Nephron (organoid): ENCODE results near the gene HMGB4.

Experiments
- H3K27ac Mint-ChIP-seq, 3 experiments: 2 replicates each; pipeline ENCODE4 v1.8.0; 2020; ENCODE audit warnings: mixed read lengths in 3 of 3, mild to moderate bottlenecking in 2 of 3, moderate library complexity in 1 of 3
- H3K27me3 Mint-ChIP-seq: 2 replicates; pipeline ENCODE4 v1.8.0; 2021; ENCODE audit warnings: low read depth, mild to moderate bottlenecking, moderate library complexity, mixed read lengths
- H3K36me3 Mint-ChIP-seq: 2 replicates; pipeline ENCODE4 v1.8.0; 2020; ENCODE audit warnings: low read depth, mixed read lengths
- H3K4me1 Mint-ChIP-seq: 2 replicates; pipeline ENCODE4 v1.8.0; 2020; ENCODE audit warnings: mixed read lengths
- H3K4me3 Mint-ChIP-seq, 3 experiments: 2 replicates each; pipeline ENCODE4 v1.8.0; 2020; ENCODE audit warnings: mild to moderate bottlenecking in 3 of 3, mixed read lengths in 3 of 3, moderate library complexity in 2 of 3
- H3K9me3 Mint-ChIP-seq: 2 replicates; pipeline ENCODE4 v1.8.0; 2020; ENCODE audit warnings: mixed read lengths
- TF ChIP-seq, protein P1 (sequence below), 3 experiments: fragments of 200-600 bp; sonication (generic); IDR thresholded peaks; one replicate each; pipeline ENCODE4 v1.5.0; 2021; ENCODE audit warnings: antibody characterized with exemption in 3 of 3; ENCODE audit not compliant: unreplicated experiment in 3 of 3

The HMGB4 gene

DNA sequence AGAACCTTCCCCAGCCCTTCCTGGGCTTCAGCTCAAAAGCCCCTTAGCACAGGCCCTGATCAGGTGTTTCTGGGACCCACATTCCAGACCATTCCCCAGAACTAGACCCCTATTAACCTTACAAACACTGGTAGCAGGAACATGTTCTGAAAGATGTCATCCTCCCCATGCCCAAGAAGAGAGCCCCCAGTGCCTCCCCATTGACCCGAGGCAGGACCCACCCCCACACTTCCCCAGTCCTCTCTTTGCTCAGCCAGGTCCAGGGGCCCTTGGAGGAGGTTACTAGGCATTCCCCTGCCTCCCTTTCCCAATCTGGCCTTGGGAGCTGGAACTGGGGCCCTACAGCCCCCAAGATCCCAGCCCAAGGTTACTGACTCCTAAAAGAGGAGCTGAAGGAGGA lies 38.9 kb upstream of the HMGB4 start:
- Mint-ChIP-seq H3K36me3 (no peaks in the 10 kb centered on the region), H3K4me1 (no peaks in the 10 kb centered on the region), H3K27ac (no peak overlapping the region), H3K9me3 (peaks cover 10% of the 10 kb centered on the region), H3K4me3 (no peak overlapping the region), H3K27me3 (peaks cover 12% of the 10 kb centered on the region)
- TF ChIP-seq, protein P1, sequence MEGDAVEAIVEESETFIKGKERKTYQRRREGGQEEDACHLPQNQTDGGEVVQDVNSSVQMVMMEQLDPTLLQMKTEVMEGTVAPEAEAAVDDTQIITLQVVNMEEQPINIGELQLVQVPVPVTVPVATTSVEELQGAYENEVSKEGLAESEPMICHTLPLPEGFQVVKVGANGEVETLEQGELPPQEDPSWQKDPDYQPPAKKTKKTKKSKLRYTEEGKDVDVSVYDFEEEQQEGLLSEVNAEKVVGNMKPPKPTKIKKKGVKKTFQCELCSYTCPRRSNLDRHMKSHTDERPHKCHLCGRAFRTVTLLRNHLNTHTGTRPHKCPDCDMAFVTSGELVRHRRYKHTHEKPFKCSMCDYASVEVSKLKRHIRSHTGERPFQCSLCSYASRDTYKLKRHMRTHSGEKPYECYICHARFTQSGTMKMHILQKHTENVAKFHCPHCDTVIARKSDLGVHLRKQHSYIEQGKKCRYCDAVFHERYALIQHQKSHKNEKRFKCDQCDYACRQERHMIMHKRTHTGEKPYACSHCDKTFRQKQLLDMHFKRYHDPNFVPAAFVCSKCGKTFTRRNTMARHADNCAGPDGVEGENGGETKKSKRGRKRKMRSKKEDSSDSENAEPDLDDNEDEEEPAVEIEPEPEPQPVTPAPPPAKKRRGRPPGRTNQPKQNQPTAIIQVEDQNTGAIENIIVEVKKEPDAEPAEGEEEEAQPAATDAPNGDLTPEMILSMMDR (IDR thresholded peaks at IDR 0.05; ENCODE audit: unreplicated experiment in 3 of 3), result no peak

DNA sequence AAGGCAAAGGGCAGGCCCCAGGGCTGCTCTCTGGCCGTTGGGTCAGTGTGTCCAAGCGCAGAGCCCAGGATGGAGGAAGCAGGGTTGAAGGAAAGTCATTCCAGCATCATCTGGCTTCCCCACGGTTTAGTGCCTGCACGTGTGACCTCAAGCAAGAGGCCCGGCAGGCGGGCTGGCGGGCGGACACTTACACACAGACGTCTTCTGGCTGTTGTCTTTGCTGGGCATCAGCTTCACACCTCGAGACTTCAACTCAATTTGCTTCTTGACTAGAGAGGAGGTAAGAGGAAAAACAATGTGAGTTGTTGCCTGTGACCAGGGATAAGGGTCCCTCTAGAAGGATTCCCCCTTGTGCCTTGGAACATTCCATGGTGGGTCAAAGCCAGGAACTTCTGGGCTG lies 38.4 kb upstream of the HMGB4 start:
- Mint-ChIP-seq H3K27me3 (peaks cover 8% of the 10 kb centered on the region), H3K27ac (no peak overlapping the region), H3K4me1 (no peaks in the 10 kb centered on the region), H3K9me3 (peaks cover 10% of the 10 kb centered on the region), H3K36me3 (no peaks in the 10 kb centered on the region), H3K4me3 (no peak overlapping the region)
- TF ChIP-seq, protein P1 (IDR thresholded peaks at IDR 0.05; ENCODE audit: unreplicated experiment in 3 of 3), result no peak

DNA sequence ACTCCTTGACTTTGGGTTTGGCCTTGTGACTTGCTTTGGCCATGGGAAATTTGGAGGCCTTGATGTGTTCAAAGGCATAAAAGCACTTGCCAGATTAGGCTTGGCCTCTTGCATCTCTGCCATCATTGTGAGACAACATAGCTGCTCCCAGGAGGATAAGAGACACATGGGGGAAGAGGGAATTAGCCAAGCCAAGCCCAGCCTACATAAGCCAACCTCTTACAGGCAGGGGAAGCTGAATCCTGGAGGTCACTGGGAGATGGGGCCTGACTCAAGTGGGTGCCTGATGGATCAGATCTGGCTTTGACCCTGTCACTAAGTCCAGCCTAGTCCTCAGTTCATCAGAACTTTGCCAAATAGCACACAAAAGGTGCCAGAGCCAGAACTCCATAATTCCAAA lies 37.6 kb upstream of the HMGB4 start:
- no peak overlapping the region for H3K27ac Mint-ChIP-seq
- H3K27me3 Mint-ChIP-seq, result peaks cover 8% of the 10 kb centered on the region
- TF ChIP-seq, protein P1 (IDR thresholded peaks at IDR 0.05; ENCODE audit: unreplicated experiment in 3 of 3), result no peak
- H3K4me1 Mint-ChIP-seq, result no peaks in the 10 kb centered on the region
- H3K9me3 Mint-ChIP-seq, result peaks cover 15% of the 10 kb centered on the region
- no peak overlapping the region for H3K4me3 Mint-ChIP-seq
- no peaks in the 10 kb centered on the region for H3K36me3 Mint-ChIP-seq

DNA sequence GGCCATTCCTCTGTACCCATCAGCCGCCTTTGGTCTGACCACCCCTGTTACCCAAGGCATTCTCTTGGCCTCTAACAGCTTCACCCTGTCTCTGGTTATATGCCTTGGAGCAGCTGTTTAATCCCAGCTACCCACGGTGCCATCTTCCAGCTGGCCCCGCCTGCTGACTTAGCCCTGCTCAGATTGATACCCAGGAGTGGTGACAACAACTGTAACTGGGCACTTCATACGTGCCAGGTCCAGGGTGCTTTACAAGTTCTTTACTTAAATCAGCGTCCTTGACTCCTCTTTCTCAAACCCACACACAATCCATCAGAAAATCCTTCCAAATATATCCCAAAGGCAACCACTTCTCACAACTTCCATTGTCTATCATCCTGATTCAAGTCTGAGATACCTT lies 37.2 kb upstream of the HMGB4 start:
- H3K4me3 Mint-ChIP-seq, result no peak overlapping the region
- TF ChIP-seq, protein P1 (IDR thresholded peaks at IDR 0.05; ENCODE audit: unreplicated experiment in 3 of 3), result no peak
- H3K9me3 Mint-ChIP-seq, result peaks cover 15% of the 10 kb centered on the region
- H3K4me1 Mint-ChIP-seq, result no peaks in the 10 kb centered on the region
- no peak overlapping the region for H3K27ac Mint-ChIP-seq
- no peaks in the 10 kb centered on the region for H3K36me3 Mint-ChIP-seq
- peaks cover 8% of the 10 kb centered on the region for H3K27me3 Mint-ChIP-seq

DNA sequence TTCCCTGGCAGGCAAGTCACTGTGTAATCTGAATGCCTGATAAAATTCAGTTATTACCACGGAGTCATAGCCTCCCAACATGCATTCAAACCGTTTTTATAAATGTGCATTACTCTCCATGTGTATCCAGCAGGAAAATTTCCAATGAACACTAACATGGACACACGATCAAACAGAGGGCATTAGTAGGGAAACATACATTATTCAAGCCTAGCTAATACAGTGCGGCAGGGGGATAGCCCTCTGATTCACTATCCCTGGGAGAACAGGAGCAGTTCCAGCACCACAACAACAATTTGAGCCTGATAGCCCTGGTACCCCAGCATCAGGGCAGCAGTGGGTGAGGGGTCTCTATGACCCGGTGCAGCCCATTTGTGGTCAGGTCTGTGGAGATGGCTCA lies 35.8 kb upstream of the HMGB4 start:
- Mint-ChIP-seq H3K4me1 (no peaks in the 10 kb centered on the region), H3K36me3 (no peaks in the 10 kb centered on the region), H3K27me3 (peaks cover 4% of the 10 kb centered on the region), H3K27ac (no peak overlapping the region), H3K4me3 (no peak overlapping the region), H3K9me3 (peaks cover 23% of the 10 kb centered on the region)
- TF ChIP-seq, protein P1 (IDR thresholded peaks at IDR 0.05; ENCODE audit: unreplicated experiment in 3 of 3), result no peak

DNA sequence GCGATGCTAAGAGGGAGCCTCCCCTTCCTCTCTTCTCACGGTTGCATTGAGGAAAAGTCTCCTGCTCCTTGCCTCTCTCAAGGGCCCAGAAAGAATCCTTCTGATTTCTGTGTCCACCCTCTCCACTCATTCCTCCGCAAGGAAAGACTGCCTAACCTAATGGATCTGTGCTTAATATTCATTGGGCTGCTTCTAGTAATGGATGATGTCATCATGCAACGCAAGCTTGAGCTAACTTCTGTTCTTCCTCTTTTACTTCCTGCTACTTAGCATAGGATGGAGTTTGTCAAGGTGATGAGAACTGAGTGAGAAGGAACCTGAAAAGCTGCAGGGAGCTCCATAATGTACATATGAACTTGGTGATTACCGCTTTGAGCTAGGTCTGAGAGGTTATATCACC lies 35.2 kb upstream of the HMGB4 start:
- no peaks in the 10 kb centered on the region for H3K4me1 Mint-ChIP-seq
- H3K36me3 Mint-ChIP-seq, result no peaks in the 10 kb centered on the region
- no peak overlapping the region for H3K27ac Mint-ChIP-seq
- peaks cover 23% of the 10 kb centered on the region for H3K9me3 Mint-ChIP-seq
- TF ChIP-seq, protein P1 (IDR thresholded peaks at IDR 0.05; ENCODE audit: unreplicated experiment in 3 of 3), result no peak
- peaks cover 4% of the 10 kb centered on the region for H3K27me3 Mint-ChIP-seq
- no peak overlapping the region for H3K4me3 Mint-ChIP-seq
